Pancreas (tissue), 10 donors: ENCODE data around the gene CASP10. TPM values are rescaled to one million over a fixed set of nuclear protein-coding genes. Genes with fewer than 3 reads are reported as not detected.

Experiments used
- ATAC-seq, 4 donors: fragments of 200-7000 bp; cut with Tn5 transposase; one replicate each; pipeline versions ENCODE4 v1.8.0 to v1.9.1; 2020; ENCODE audit warnings: mild to moderate bottlenecking in 4 of 4, moderate library complexity in 4 of 4
- DNase-seq, 6 donors: peaks; one replicate each; pipeline ENCODE4 v3.0.0-alpha.2; 2020
- FAIRE-seq: peaks from 2 replicates; lab custom pipeline; 2012; peaks lifted over from hg19 to GRCh38; lab: Jason Lieb, UNC
- H3K27ac ChIP-seq, 4 donors: fragments of 200-600 bp; sonication (generic); 1 replicate in 3 of 4; 2 replicates in 1 of 4; pipeline versions ENCODE4 v1.5.0 to v1.8.0; 2020
- H3K27me3 ChIP-seq, 4 donors: fragments of 200-600 bp; one replicate each; pipeline ENCODE4 v1.8.0; 2021
- H3K36me3 ChIP-seq, 3 donors: fragments of 200-600 bp; sonication (generic) in 1 of 3; one replicate each; pipeline versions ENCODE4 v1.5.0 to v1.8.0; 2020 to 2021
- H3K4me1 ChIP-seq, 3 donors: fragments of 200-600 bp; one replicate each; pipeline ENCODE4 v1.8.0; 2021
- H3K4me3 ChIP-seq, 4 donors: fragments of 200-600 bp; sonication (generic) in 2 of 4; one replicate each; pipeline versions ENCODE4 v1.5.0 to v1.8.0; 2020 to 2021
- H3K9me3 ChIP-seq, 4 donors: fragments of 200-600 bp; one replicate each; pipeline ENCODE4 v1.8.0; 2021
- CTCF ChIP-seq, 4 donors: fragments of 200-600 bp; sonication (generic) in 3 of 4; IDR thresholded peaks; one replicate each; pipeline versions ENCODE4 v1.5.0 to v1.8.0; 2021; ENCODE audit warnings: antibody characterized with exemption in 4 of 4
- WGBS, 2 donors: extraction: QIAGEN DNeasy Blood & Tissue Kit; methylation state at CpG; one replicate each; pipeline ENCODE4 v1.1.7; 2013; 5-methylcytosine and 5-hydroxymethylcytosine counted together
- intact Hi-C, 3 donors: fragments of 100-400 bp; cut with DNase I; formaldehyde crosslinking; loops; one replicate each; pipeline versions ENCODE4 v1.11.1 to v1.14.2; 2022
- polyA plus RNA-seq, 2 donors: library from polyadenylated mRNA; stranded (reverse); fragments of 200-250 nt; gene quantifications; one replicate each; pipeline ENCODE4 v1.2.3, GENCODE V29; 2013
- total RNA-seq, 6 donors: library from RNA; stranded (reverse); fragmentation: NEBNext Ultra II Directional in 4 of 6; extraction: Animal tissue kit (Norgen Biotek cat#: 25700) in 4 of 6; gene quantifications; one replicate each; pipeline versions ENCODE4 v1.2.1 to v1.2.4, GENCODE V29; 2021 to 2023
- donor health status: healthy with polysubstance abuse.
- donor health status: DM: no; HTN: no; CAD: no; lungs with moderate emphysema.
- donor health status: DM: no; HTN: no; CAD: no.
- donor health status: control.
- donor health status: control.
- donor health status: Bipolar disorder and iron deficiency.
- donor health status: DM: yes; HTN: yes; CAD: no.
- donor health status: DM: no; HTN: no; CAD: no.
- donor health status: DM: no; HTN: no; CAD: no.
- donor health status: DM: yes; HTN: yes; CAD: no.

CASP10 gene
- total and polyA plus RNA-seq, 8 donors = 3.0 to 11.7 (median 5.1) TPM

- Histone ChIP-seq H3K27ac (no peak overlapping the region), H3K9me3 (no peaks in the 10 kb centered on the region), H3K27me3 (no peaks in the 10 kb centered on the region), H3K4me3 (no peak overlapping the region), H3K4me1 (no peaks in the 10 kb centered on the region), H3K36me3 (no peaks in the 10 kb centered on the region)
- no peak for FAIRE-seq
- ATAC-seq = no peak
- no peak for TF ChIP-seq CTCF (IDR thresholded peaks at IDR 0.05)
- no peak for DNase-seq
- intact Hi-C loops = no loop called here
Measured at GRCh38 chr2:201242571-201243277, 59.8 kb downstream of the CASP10 start.

GRCh38 chr2:201244829-201245228, 61.9 kb downstream of the CASP10 start:
- Histone ChIP-seq H3K4me1 (no peaks in the 10 kb centered on the region), H3K9me3 (no peaks in the 10 kb centered on the region), H3K36me3 (no peaks in the 10 kb centered on the region), H3K4me3 (no peak overlapping the region), H3K27me3 (no peaks in the 10 kb centered on the region), H3K27ac (no peak overlapping the region)
- 80 to 82% methylated on average over 5 of the region's 5 CpGs for WGBS, 2 donors
- TF ChIP-seq CTCF (IDR thresholded peaks at IDR 0.05) = no peak
- ATAC-seq (no peak), DNase-seq (no peak), FAIRE-seq (no peak)
- intact Hi-C loops = no loop called here

- FAIRE-seq (no peak), ATAC-seq (peak in 1 of 4 donors; percentile 18), DNase-seq (no peak)
- Histone ChIP-seq H3K27me3 (no peaks in the 10 kb centered on the region), H3K36me3 (no peaks in the 10 kb centered on the region), H3K9me3 (no peaks in the 10 kb centered on the region), H3K4me3 (no peak overlapping the region), H3K27ac (no peak overlapping the region), H3K4me1 (no peaks in the 10 kb centered on the region)
- intact Hi-C loops = no loop called here
- TF ChIP-seq CTCF (IDR thresholded peaks at IDR 0.05) = no peak
- 57 to 79% methylated on average over 4 of the region's 4 CpGs for WGBS, 2 donors
Measured at GRCh38 chr2:201246280-201246679, 63.3 kb downstream of the CASP10 start.

GRCh38 chr2:201248288-201248844, 65.4 kb downstream of the CASP10 start:
- FAIRE-seq (no peak), ATAC-seq (no peak), DNase-seq (no peak)
- TF ChIP-seq CTCF (IDR thresholded peaks at IDR 0.05) = no peak
- no peaks in the 10 kb centered on the region for H3K4me1 ChIP-seq
- H3K27ac ChIP-seq = no peak overlapping the region
- 84% methylated on average over 6 of the region's 6 CpGs for WGBS, 2 donors
- intact Hi-C loops = no loop called here
- H3K9me3 ChIP-seq = no peaks in the 10 kb centered on the region
- no peaks in the 10 kb centered on the region for H3K36me3 ChIP-seq
- H3K27me3 ChIP-seq = no peaks in the 10 kb centered on the region
- H3K4me3 ChIP-seq = no peak overlapping the region

GRCh38 chr2:201249889-201250288, 66.9 kb downstream of the CASP10 start:
- no peak for DNase-seq
- no peak overlapping the region for H3K4me3 ChIP-seq
- peaks cover 0 to 3% (median 0%) of the 10 kb centered on the region in 3 donors for H3K4me1 ChIP-seq
- FAIRE-seq = no peak
- no peak overlapping the region for H3K27ac ChIP-seq
- intact Hi-C loops = no loop called here
- H3K9me3 ChIP-seq = no peaks in the 10 kb centered on the region
- TF ChIP-seq CTCF (IDR thresholded peaks at IDR 0.05) = no peak
- H3K27me3 ChIP-seq = no peaks in the 10 kb centered on the region
- ATAC-seq = no peak
- 67 to 82% methylated on average over 2 of the region's 2 CpGs for WGBS, 2 donors
- H3K36me3 ChIP-seq = no peaks in the 10 kb centered on the region
